Measurements from ENCODE around the gene KRT72.

DNA sequence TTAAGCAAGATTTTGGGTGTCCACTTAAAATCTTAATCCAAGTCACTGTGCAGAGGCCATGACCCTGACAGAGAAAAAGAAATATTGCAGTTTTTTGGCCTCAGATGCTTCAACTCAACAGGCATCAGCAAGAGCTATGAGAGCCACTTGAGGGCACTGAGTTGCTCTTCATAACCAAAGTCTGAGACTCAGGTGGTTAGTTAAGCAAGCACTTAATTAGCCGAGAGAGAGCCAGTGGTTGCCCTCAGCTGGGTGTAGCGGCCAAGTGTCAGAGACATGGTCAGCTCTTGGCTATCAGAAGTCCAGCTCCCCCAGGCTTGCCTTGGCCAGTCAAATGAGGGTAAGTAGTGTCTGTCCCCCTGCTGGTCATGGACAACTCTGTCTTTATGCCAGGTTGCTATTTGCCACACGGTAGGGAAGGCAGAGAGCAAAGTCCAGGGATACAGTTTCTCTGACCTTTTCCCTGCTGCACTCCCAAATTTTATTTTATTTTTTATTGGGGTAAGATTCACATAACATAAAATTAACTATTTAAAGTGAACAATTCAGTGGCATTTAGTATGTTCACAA lies 39.3 kb downstream of the KRT72 start:
- TF ChIP-seq PKNOX1 (IDR thresholded peaks at IDR 0.05) (no peak), FOXA1 (IDR thresholded peaks at IDR 0.05) (no peak)
